ENCODE measurements around the gene EOLA1. TPM values are rescaled to one million over a fixed set of nuclear protein-coding genes. Genes with fewer than 3 reads are reported as not detected.

EOLA1 gene
- total RNA-seq, 1 experiment from 2014 or later: 9.0 TPM

GRCh38 chrX:149493567-149494562, 46.9 kb upstream of the EOLA1 start:
- no TSS peak for BruUV-seq (replicated peaks)
- H3K9me2 ChIP-seq (ENCODE audit: insufficient read depth): no peaks in the 10 kb centered on the region
- ChIA-PET CTCF (interaction anchor here (1.0 kb wide), 1 partner anchor 18 kb away, joined by 5 read pairs; no protein-coding TSS in a partner anchor), POLR2A (no interaction called here), RAD21 (ENCODE audit: low non-redundant PET in 1 of 2, low total read pairs in 2 of 2, uncharacterized antibody in 2 of 2, unreplicated experiment in 2 of 2) (no interaction called here)
- H3K4me2 ChIP-seq (ENCODE audit: low read length): no peak overlapping the region
- H3K36me3 ChIP-seq (ENCODE audit: control insufficient read depth in 1 of 2, insufficient read depth in 2 of 2, low read length in 2 of 2): peaks cover 4 to 7% of the 10 kb centered on the region in 2 experiments; a peak in 3 of 4 replicates
- DNase-seq (ENCODE audit: low read depth, low spot score): no peak
- H3K4me3 ChIP-seq (replicated peaks in 1 of 2; ENCODE audit: low read depth in 1 of 2, low read length in 2 of 2): no peak overlapping the region
- H3K27ac ChIP-seq (ENCODE audit: low read depth, low read length): no peak overlapping the region
- H2AFZ ChIP-seq (ENCODE audit: low read depth, low read length, poor library complexity, severe bottlenecking): no peak overlapping the region
- peak; percentile 60 for ATAC-seq
- H3K4me1 ChIP-seq (ENCODE audit: control insufficient read depth in 1 of 2, insufficient read depth in 2 of 2, low read length in 2 of 2): peaks cover 10 to 30% of the 10 kb centered on the region in 2 experiments
- intact Hi-C loops (cut with micrococcal nuclease): loop anchor here (5.0 kb wide), 1 partner anchor 468 kb away; no protein-coding TSS in a partner anchor
- no peaks in the 10 kb centered on the region for H3K9me3 ChIP-seq (ENCODE audit: control insufficient read depth in 1 of 2, insufficient read depth in 1 of 2, low read depth in 1 of 2, low read length in 2 of 2)
- 0 out of 6 replicates have a peak, but pooled peaks of 1 of the 3 experiments have one; percentile 3 for TF ChIP-seq CTCF (IDR thresholded peaks at IDR 0.05 in 2 of 3, conservative IDR thresholded peaks at IDR 0.05 in 1 of 3; ENCODE audit: borderline replicate concordance in 1 of 3, insufficient read depth in 1 of 3, low read depth in 2 of 3, low read length in 2 of 3)
- no peak for TF ChIP-seq FOSL1 (IDR thresholded peaks at IDR 0.05; ENCODE audit: low read depth)
- H4K20me1 ChIP-seq (ENCODE audit: insufficient read depth): no peaks in the 10 kb centered on the region
- no peak overlapping the region for H3K9ac ChIP-seq (ENCODE audit: low read length)
- H3K27me3 ChIP-seq (ENCODE audit: insufficient read depth, low read length): no peaks in the 10 kb centered on the region
- H3K79me2 ChIP-seq (ENCODE audit: insufficient read depth, low read length): no peaks in the 10 kb centered on the region
